Iris pigment epithelial cell (primary cell): ENCODE results near the gene PMM2.
"Not testable (repeated sequence)": the region's sequence is repeated elsewhere in the genome, so short reads cannot be mapped to it uniquely, and the experiment has no call there.

Experiments used
- DNase-seq: peaks from one replicate; pipeline ENCODE4 v3.0.0-alpha.2; 2011; ENCODE audit warnings: low read depth

PMM2 gene

GRCh38 chr16:8782673-8783072, 15.0 kb upstream of the PMM2 start:
- no peak for DNase-seq

- DNase-seq, result no peak
These were observed 12.2 kb upstream of the PMM2 start for GRCh38 chr16:8785408-8785807.

- DNase-seq, result not testable (repeated sequence)
These were observed 11.3 kb upstream of the PMM2 start for GRCh38 chr16:8786316-8786715.

- DNase-seq, result no peak
These were observed 9.0 kb upstream of the PMM2 start for GRCh38 chr16:8788578-8789172.

GRCh38 chr16:8795091-8795490, 2.5 kb upstream of the PMM2 start:
- no peak for DNase-seq

- DNase-seq, result no peak
These were observed 1.8 kb upstream of the PMM2 start for GRCh38 chr16:8795818-8796217.

GRCh38 chr16:8796469-8797363, 923 bp upstream of the PMM2 start:
- no peak for DNase-seq

- peak; percentile 52 for DNase-seq
These were observed 512 bp downstream of the PMM2 start for GRCh38 chr16:8798174-8798527.

GRCh38 chr16:8798535-8799157, 1.0 kb downstream of the PMM2 start:
- no peak for DNase-seq

GRCh38 chr16:8801701-8802100, 4.1 kb downstream of the PMM2 start:
- no peak for DNase-seq

- not testable (repeated sequence) for DNase-seq
These were observed 6.1 kb downstream of the PMM2 start for GRCh38 chr16:8803733-8804132.

- DNase-seq, result no peak
These were observed 6.7 kb downstream of the PMM2 start for GRCh38 chr16:8804313-8804712.

GRCh38 chr16:8806272-8806983, 8.8 kb downstream of the PMM2 start:
- DNase-seq, result no peak

- no peak for DNase-seq
These were observed 9.6 kb downstream of the PMM2 start for GRCh38 chr16:8807189-8807588.

- DNase-seq, result no peak
These were observed 10.4 kb downstream of the PMM2 start for GRCh38 chr16:8808009-8808408.

GRCh38 chr16:8808613-8809353, 11.1 kb downstream of the PMM2 start:
- DNase-seq, result no peak

- DNase-seq, result no peak
These were observed 14.7 kb downstream of the PMM2 start for GRCh38 chr16:8812162-8812843.

- no peak for DNase-seq
These were observed 16.6 kb downstream of the PMM2 start for GRCh38 chr16:8814095-8814806.

- no peak for DNase-seq
These were observed 19.5 kb downstream of the PMM2 start for GRCh38 chr16:8816967-8817655.
